Upper lobe of left lung (tissue), 4 donors: Measurements from ENCODE around the gene MRPL40.

Source experiments
- POLR2A ChIP-seq, 4 donors: fragments of 450-650 bp; IDR thresholded peaks; one replicate each; pipeline ENCODE4 v1.5.1; 2016 to 2017; ENCODE audit warnings: antibody characterized with exemption in 4 of 4, mild to moderate bottlenecking in 2 of 4
- POLR2AphosphoS5 ChIP-seq, 2 donors: sonication (generic); formaldehyde crosslinking; IDR thresholded peaks; one replicate each; pipeline ENCODE4 v1.5.1; 2017; ENCODE audit warnings: antibody characterized with exemption in 2 of 2
- TF ChIP-seq, protein P1 (sequence below), 6 experiments: fragments of 450-650 bp in 4 of 6; fragments of 200-600 bp in 2 of 6; sonication (generic) in 2 of 6; IDR thresholded peaks; one replicate each; pipeline ENCODE4 v1.5.1; 2016 to 2019; ENCODE audit warnings: antibody characterized with exemption in 6 of 6

DNA sequence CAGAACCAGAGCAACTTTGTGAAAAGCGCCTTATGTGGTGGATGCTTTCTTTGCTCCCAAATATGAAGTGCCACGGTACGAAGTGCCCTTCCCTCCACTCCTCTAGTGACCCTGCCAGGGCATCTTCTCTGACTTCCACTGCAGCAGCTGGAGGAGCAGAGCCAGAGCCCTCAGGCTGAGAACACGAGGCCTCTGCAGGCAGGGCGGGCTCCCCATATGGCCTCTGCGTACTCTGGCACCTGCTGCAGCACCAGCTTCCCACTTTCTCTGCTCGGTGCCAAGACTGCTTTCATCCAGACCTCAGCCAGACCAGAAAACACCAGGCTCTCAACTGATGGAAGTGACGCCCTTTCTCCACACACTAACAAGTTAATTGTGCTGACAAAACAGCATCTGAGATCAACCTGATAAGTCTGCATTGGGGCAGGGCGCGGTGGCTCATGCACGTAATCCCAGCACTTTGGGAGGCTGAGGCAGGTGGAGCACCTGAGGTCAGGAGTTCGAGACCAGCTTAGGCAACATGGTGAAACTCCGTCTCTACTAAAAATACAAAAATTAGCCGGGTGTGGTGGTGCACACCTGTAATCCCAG, 33.9 kb downstream of the MRPL40 start:
- TF ChIP-seq POLR2AphosphoS5 (IDR thresholded peaks at IDR 0.05) = no peak
- TF ChIP-seq, protein P1, sequence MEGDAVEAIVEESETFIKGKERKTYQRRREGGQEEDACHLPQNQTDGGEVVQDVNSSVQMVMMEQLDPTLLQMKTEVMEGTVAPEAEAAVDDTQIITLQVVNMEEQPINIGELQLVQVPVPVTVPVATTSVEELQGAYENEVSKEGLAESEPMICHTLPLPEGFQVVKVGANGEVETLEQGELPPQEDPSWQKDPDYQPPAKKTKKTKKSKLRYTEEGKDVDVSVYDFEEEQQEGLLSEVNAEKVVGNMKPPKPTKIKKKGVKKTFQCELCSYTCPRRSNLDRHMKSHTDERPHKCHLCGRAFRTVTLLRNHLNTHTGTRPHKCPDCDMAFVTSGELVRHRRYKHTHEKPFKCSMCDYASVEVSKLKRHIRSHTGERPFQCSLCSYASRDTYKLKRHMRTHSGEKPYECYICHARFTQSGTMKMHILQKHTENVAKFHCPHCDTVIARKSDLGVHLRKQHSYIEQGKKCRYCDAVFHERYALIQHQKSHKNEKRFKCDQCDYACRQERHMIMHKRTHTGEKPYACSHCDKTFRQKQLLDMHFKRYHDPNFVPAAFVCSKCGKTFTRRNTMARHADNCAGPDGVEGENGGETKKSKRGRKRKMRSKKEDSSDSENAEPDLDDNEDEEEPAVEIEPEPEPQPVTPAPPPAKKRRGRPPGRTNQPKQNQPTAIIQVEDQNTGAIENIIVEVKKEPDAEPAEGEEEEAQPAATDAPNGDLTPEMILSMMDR (IDR thresholded peaks at IDR 0.05) = no peak
- TF ChIP-seq POLR2A (IDR thresholded peaks at IDR 0.05) = no peak
